Activated naive CD4-positive, alpha-beta T cell treated with anti-CD3 and anti-CD28 coated beads, Interleukin-2, amount 50 U/mL, for 16 hours (primary cell): ENCODE data around the gene SMIM31.

Experiments
- DNase-seq: peaks from one replicate; pipeline ENCODE4 v3.0.0-alpha.2; 2020

The SMIM31 gene

DNA sequence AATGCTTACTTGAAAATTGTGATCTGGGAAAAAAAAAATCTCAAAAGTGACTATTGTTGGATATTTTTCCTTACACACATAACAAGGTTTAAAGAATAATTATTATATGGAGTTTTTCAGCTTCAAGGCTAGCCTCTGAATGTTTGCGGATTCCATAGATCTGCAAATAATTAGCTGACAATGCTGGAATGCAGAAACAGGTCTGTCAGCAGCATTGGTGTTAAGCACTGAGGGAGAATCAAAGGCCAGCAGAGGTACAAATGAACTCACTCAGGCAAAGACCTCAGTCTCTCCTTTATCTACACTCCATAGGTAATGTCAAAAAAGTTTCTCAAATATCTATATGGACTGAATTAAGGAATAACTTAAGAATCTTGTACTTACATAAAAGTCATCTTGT is 35.1 kb downstream of the SMIM31 start:
- no peak for DNase-seq

DNA sequence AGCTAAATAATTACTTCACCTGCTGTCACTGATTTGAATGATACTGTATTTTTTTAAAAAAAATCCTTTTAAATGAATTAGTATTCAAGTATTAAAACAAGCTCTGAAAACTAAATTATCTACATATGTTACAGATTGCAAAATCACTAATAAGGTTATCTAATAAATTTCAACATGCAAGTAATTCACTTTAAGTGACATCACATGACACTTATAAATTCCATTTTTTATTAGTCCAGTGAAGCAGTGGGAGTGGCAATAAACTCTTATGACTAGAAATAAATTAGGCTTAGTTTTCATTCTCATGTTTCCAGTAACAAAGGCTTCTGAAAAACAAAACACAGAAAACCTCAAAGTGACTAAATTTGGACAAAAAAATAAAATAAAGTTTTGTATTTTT is 36.3 kb downstream of the SMIM31 start:
- no peak for DNase-seq

DNA sequence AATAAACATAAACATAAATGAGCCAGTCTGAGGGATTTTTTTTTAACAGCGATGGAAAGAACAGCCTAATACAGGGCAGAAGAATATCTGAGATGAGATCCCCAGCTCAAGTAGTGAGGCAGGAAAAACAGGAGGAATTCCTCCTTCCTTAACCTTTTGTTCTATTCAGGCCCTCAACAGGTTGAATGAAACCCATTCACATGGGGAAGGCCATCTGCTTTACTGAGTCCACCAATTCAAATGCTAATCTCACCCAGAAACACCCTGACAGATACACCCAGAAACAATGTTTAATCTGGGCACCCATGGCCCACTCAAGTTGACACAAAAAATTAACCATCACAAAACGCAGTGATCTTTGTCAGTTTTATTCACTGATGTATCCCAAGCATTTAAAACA is 45.5 kb downstream of the SMIM31 start:
- DNase-seq = no peak

DNA sequence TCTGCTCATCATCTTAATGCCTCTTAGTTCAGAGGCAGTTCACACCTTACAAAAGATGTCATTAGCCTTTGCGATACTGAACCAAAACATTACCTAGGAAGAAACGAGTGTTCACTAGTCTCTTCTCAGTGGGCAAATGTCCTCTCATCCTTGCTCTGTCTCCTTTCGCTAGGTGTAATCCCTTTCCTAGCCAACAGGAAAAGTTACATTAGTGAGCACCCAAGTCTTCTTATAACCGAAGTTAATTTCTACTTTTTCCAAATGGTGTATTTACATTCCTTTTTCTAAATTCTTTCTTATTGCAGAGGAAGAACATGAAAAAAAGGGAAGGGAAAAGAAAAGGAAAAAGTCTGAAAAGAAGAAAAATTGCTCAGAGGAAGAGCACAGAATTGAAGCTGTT is 46.9 kb downstream of the SMIM31 start:
- DNase-seq = no peak

DNA sequence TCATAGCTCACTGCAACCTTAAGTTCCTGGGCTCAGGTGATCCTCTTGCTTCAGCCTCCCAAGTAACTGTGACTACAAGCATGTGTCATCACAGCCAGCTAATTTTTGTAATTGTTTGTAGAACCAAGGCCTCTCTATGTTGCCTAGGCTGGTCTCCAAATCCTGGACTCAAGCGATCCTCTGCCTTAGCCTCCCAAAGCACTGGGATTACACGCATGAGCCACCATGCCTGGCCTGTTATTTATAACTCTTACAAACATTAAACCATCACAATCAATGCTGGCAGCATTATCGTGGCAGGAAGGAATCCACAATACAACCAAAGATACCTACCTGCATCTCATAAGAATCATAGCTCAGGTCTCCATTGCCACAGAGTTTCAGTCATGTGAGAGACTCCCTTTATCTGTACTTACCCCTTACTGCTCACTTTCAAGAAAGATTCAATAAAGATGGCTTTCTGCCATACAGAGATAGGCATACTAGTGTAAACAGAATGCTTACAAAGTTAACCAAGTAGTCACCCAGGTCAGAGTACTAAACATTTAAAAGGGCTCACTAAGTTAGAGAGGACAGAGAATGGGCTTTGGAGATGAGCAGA is 48.5 kb downstream of the SMIM31 start:
- DNase-seq = no peak

DNA sequence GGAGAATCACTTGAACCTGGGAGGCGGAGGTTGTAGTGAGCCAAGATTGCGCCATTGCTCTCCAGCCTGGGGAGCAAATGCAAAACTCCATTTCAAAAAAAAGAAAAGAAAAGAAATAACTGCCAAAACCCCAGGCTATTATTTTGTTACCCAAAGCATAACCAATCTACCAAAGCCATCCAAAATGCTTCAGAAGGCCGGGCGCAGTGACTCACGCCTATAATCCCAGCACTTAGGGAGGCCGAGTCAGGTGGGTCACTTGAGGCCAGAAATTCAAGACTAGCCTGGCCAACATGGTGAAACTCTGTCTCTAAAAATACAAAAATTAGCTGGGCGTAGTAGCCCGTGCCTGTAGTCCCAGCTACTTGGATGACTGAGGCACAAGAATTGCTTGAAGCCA is 49.8 kb downstream of the SMIM31 start:
- no peak for DNase-seq

DNA sequence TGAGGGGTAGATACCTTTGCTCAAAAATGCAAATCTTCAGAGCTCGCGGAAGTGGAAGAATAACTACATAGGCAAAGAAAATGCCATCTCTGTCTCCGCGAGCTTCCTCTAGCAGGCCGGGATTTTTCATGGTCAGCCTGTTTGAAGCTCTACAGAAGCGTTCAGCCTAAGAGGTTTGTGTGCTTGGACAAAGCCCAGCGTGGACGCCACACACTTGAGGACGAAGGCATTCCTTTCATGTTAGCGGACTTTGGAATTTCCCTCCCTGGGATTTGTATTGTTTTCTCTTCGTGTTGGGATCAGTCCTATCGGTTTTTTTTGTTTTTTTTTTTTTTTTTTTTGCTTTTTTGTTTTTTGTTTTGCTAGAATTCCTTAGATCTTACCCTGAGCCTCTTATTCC is 53.7 kb downstream of the SMIM31 start:
- DNase-seq = no peak

DNA sequence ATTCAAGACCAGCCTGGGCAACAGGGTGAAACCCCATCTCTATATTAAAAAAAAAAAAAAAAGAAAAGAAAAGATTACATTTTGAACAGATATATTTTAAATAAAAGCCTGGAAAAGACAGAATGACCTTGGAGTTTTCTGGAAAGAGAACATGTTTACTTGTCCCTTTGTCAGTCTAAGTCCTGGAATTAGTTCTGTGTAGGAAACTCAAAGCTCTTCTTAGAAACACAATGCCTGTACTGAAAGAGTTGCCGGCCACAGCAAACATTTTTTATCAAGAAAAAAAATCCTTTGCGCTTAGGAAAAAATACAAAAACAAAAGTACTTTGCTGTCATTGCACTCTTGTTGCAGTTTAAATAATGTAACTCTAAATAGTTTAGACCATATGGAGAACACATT is 59.6 kb downstream of the SMIM31 start:
- no peak for DNase-seq

DNA sequence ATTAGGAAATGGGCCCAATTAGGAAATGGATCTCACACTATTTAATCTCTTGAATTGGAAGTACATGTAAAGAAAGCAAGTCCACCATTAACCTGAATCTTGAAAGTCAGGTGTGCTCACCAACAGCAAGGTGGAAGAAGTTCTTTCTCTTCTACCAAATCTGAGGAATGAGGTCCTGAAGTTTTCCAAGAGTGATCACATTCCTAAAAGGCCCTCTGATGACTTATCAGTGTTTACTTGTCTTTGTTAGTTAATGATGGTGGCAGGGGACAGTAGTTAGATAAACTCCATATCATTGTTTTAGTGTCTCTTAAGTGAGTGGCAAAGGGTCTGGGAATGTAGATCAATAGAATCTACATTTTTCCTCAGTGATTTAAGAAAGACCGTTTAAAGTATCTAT is 61.8 kb downstream of the SMIM31 start:
- no peak for DNase-seq

DNA sequence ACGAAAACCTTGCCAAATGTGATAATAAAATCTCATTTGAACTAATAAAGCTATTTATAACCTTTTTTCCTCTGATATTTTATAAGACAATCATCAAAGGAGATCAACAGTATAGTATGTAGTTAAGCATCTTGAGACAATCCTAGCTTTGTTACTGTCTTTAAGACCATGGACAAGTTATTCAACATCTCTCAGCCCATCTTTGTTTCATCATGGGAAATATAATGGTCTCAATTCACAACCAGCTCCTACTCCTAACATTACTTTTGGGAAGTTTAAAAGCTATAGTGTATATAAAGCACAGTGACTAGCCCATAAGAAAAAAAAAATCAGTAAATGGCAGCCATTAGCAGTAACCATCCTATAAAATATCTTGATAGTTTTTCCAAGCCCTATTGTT is 65.4 kb downstream of the SMIM31 start:
- no peak for DNase-seq

DNA sequence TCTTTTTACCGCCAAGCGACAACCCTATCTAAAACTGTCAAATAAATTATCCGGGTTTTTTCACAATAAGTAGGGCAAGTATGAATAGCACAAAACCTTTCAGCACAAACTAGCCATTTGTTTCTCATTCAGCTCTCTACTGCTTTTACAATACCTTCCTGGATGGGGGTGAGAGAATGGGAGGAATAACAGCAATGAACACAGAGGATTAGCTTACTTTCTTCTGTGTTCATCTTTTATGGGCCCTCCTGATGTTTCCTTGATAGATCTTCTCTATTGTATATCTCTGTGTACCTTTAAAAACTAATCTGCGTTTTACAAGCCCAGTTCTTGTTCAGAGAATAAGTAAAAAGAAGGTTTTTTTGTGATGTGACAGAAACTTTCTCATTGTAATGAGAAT is 67.8 kb downstream of the SMIM31 start:
- no peak for DNase-seq

DNA sequence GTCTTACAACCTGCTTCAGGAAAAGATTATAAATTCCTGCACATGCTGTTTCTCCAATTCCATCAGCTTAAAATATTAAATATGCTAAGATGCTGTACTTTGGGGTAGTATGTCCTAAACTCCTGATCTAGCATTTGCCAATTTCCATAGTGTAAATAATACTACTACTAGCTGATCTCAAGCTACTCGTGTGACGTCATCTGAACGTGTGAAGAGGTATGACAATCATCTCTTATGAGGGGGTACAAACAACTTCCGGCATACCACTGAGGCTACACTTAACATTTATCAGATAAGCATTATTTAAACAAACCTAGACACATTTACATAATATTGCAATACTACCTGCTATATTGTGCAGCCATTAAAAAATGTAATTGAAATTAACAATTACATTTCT is 70.7 kb downstream of the SMIM31 start:
- DNase-seq = no peak

DNA sequence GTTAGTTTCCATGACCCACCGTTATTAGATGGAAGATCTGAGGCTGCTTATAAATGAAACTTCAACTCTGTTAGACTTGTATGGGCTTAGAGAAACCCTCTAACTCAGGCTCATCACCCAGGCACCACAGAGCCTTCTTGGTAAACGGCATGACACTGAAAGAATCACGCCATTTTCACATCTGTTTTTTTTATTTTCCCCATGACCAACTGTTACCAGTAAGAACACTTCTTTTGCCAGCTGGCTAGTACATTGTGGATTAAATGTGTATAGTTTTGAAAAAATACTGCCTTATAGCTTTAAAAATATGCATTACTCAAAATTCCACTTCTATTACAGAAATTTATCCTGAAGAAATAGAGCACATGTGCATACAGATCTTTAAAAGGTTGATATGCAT is 75.0 kb downstream of the SMIM31 start:
- no peak for DNase-seq

DNA sequence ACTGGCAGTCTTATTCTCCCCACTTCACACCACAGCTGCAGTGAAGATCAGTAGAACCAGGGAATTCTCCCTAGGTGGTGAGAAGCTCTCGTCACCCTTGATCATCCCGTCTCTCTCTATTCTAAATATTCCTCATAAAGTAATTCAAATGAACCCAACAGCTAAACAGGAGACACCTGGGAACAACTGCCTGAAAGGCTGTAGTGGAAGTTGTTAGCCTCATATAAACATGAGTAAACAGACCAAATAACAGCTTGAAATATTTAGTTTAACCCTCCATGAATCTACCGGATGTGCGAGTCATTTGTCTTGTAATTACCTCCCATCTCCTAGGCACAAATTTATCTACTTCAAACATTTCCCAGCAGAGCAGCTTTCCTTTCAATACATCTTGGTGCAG is 92.6 kb downstream of the SMIM31 start:
- no peak for DNase-seq

DNA sequence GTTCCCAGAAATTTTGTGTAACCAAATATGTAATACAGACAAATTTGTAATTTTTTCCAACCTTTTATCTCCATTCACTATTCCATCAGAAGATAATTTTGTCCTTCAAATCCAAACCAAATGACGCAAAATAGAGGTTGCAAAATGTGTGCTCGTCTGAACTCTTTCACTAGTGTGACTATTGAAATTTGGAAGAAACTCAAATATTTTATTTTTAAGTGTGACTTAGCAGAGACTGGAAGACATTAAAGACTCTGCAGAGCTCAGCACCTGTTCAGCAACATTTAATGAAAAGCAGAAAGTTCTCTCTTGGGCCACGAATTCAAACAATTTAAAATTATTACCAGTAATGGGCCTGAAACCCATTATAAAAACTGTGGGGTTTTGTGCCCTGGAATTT is 93.1 kb downstream of the SMIM31 start:
- DNase-seq = no peak

DNA sequence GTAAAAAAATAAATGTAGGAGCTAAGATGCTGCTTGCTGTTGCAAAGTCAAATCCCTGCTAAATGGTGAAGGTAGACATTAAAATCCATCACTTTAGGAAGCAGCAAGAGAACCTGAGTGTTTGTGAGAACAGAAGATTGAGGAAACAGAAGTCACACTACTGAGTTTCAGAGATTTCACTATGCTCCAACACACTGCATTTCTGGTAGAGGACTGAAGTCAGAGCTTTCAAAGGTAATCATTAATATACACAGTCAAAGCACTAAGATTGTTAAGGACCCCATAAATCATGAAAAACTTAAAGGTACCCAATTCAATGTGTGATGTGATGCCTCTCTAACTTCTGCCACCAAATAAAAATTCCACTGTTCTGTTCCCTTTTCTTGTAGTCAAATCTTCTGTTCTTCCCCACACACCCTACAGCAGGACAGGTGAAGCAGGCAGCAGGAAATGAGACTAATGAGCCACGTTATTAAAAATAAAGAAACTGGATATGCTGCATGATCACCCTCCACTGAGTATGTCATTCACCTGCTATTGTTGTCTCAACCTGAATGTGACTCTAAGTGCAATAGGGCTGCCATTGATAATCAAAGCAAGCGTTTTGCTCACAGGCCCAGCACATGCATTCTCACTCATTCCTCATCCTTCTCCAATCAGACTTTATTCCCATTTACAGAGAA is 94.2 kb downstream of the SMIM31 start:
- DNase-seq = no peak
